PC-3 (cell line): Measurements from ENCODE around the gene ATN1. TPM values are rescaled to one million over a fixed set of nuclear protein-coding genes. Genes with fewer than 3 reads are reported as not detected.

Experiments used
- ATAC-seq: fragments of 200-7000 bp; cut with Tn5 transposase; 2 replicates; pipeline ENCODE4 v1.9.1; 2020; ENCODE audit warnings: mild to moderate bottlenecking, moderate library complexity
- BruUV-seq: library from RNA; stranded (reverse); fragments of 400-500 nt; replicated peaks from 2 replicates; lab custom pipeline; 2021; lab: Mats Ljungman, UMichigan
- CTCF ChIA-PET: fragments of 300-600 bp; sonication (Branson Sonifier 250); formaldehyde crosslinking; loops from one replicate; lab custom pipeline; 2022; ENCODE audit warnings: antibody characterized with exemption; lab: Charles Lee
- POLR2A ChIA-PET: fragments of 300-600 bp; sonication (Branson Sonifier 250); formaldehyde crosslinking; loops from one replicate; lab custom pipeline; 2022; ENCODE audit warnings: antibody characterized with exemption; ENCODE audit not compliant: unreplicated experiment; lab: Charles Lee
- DNase-seq: peaks from one replicate; pipeline ENCODE4 v3.0.0-alpha.2; 2015
- H2AFZ ChIP-seq: fragments of 300-600 bp; sonication (generic); 2 replicates; pipeline ENCODE4 v1.6.0; 2016; ENCODE audit warnings: antibody characterized with exemption, low read length
- H3F3A ChIP-seq: fragments of 300-600 bp; sonication (generic); one replicate; pipeline ENCODE4 v1.6.0; 2017; ENCODE audit warnings: antibody characterized with exemption, low read length, control low read depth, mild to moderate bottlenecking; ENCODE audit not compliant: unreplicated experiment
- H3K27ac ChIP-seq: fragments of 300-600 bp; sonication (generic); 2 replicates; pipeline ENCODE4 v1.5.1; 2016; ENCODE audit warnings: mild to moderate bottlenecking, low read length
- H3K27me3 ChIP-seq: fragments of 300-600 bp; sonication (generic); 2 replicates; pipeline ENCODE4 v1.6.1; 2016; ENCODE audit warnings: low read length, mixed read lengths
- H3K36me3 ChIP-seq: fragments of 300-600 bp; sonication (generic); 2 replicates; pipeline ENCODE4 v1.6.1; 2016; ENCODE audit warnings: low read depth, mixed run types, low read length, mixed read lengths
- H3K4me1 ChIP-seq: fragments of 300-600 bp; sonication (generic); 2 replicates; pipeline ENCODE4 v1.5.1; 2016; ENCODE audit warnings: low read length; ENCODE audit not compliant: insufficient read depth
- H3K4me2 ChIP-seq: fragments of 300-600 bp; sonication (generic); 2 replicates; pipeline ENCODE4 v1.6.0; 2016; ENCODE audit warnings: low read length
- H3K4me3 ChIP-seq: fragments of 300-600 bp; sonication (generic); 2 replicates; pipeline ENCODE4 v1.5.1; 2016; ENCODE audit warnings: mild to moderate bottlenecking, low read length, mixed read lengths
- H3K79me2 ChIP-seq: fragments of 300-600 bp; sonication (generic); 2 replicates; pipeline ENCODE4 v1.6.1; 2017; ENCODE audit warnings: low read length, mixed read lengths
- H3K9ac ChIP-seq: fragments of 300-600 bp; sonication (generic); 2 replicates; pipeline ENCODE4 v1.6.0; 2016; ENCODE audit warnings: mild to moderate bottlenecking, low read length
- H3K9me2 ChIP-seq: fragments of 300-600 bp; sonication (generic); replicated peaks from 2 replicates; pipeline ENCODE4 v1.6.1; 2016; ENCODE audit warnings: mixed run types, low read length, mixed read lengths
- H3K9me3 ChIP-seq: fragments of 300-600 bp; sonication (generic); 2 replicates; pipeline ENCODE4 v1.6.1; 2016; ENCODE audit warnings: low read length, mixed read lengths
- H4K20me1 ChIP-seq: fragments of 300-600 bp; sonication (generic); 2 replicates; pipeline ENCODE4 v1.6.1; 2016; ENCODE audit warnings: low read length, mixed read lengths
- CTCF ChIP-seq: fragments of 300-600 bp; sonication (generic); conservative IDR thresholded peaks from 2 replicates; pipeline ENCODE4 v1.5.1; 2017; ENCODE audit warnings: antibody characterized with exemption, low read depth, mild to moderate bottlenecking, low read length
- EZH2 ChIP-seq: fragments of 300-600 bp; sonication (generic); IDR thresholded peaks from one replicate; pipeline ENCODE4 v1.6.1; 2017; ENCODE audit warnings: antibody characterized with exemption, mild to moderate bottlenecking, low read length; ENCODE audit not compliant: unreplicated experiment
- EZH2phosphoT487 ChIP-seq: fragments of 300-600 bp; sonication (generic); IDR thresholded peaks from 2 replicates; pipeline ENCODE4 v1.6.1; 2018; ENCODE audit warnings: mild to moderate bottlenecking, antibody characterized with exemption, low read length, borderline replicate concordance
- intact Hi-C: fragments of 100-400 bp; cut with micrococcal nuclease; formaldehyde crosslinking; loops from 2 replicates; pipeline ENCODE4 v1.9.0; 2023
- total RNA-seq: library from RNA; depleted of rRNA; stranded (reverse); fragments of >200 nt; gene quantifications from 2 replicates; pipeline ENCODE4 v1.2.3, GENCODE V29; 2014

Gene ATN1
- total RNA-seq, 1 experiment from 2014 or later, result 11.6 TPM

- ATAC-seq, result no peak
- POLR2A ChIA-PET, result no interaction called here
- CTCF ChIA-PET, result no interaction called here
- Histone ChIP-seq H3K36me3 (no peaks in the 10 kb centered on the region), H3K79me2 (no peaks in the 10 kb centered on the region), H3F3A (no peaks in the 10 kb centered on the region), H3K27me3 (no peaks in the 10 kb centered on the region), H3K4me3 (no peak within 1 kb of the TSS), H3K9ac (no peak within 1 kb of the TSS), H3K4me1 (peaks cover 5% of the 10 kb centered on the region), H3K9me2 (no peaks in the 10 kb centered on the region), H2AFZ (no peak within 1 kb of the TSS), H3K4me2 (no peak within 1 kb of the TSS), H4K20me1 (no peaks in the 10 kb centered on the region), H3K9me3 (no peaks in the 10 kb centered on the region), H3K27ac (no peak within 1 kb of the TSS)
- BruUV-seq, result no TSS peak
- DNase-seq, result no peak
- TF ChIP-seq CTCF, result no peak
- TF ChIP-seq EZH2, result no peak
- TF ChIP-seq EZH2phosphoT487, result no peak
- intact Hi-C loops, result no loop called here
Observed at GRCh38 chr12:6950811-6951540, 23.2 kb downstream of the ATN1 start, which contains the start of gene PTPN6. TSS of gene PTPN6 (plus strand) at chr12:6951356. CDS start at chr12:6951513, 157 bp downstream.

DNA sequence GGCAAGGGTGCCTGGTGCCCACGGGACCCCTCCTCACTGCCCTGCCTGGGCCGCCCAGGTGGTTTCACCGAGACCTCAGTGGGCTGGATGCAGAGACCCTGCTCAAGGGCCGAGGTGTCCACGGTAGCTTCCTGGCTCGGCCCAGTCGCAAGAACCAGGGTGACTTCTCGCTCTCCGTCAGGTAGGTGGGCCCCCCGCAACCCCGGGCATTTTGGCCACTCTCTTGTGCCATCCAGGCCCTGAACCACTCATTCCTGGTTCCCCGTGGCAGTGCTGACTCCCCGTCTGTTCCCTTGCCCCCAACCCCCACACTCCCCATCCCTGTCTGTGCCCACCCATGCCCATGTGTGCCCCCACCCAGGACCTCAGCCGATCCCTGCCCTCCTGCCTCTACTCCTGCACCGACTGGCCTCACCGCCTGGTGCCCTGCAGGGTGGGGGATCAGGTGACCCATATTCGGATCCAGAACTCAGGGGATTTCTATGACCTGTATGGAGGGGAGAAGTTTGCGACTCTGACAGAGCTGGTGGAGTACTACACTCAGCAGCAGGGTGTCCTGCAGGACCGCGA lies 23.9 kb downstream of the ATN1 start:
- TF ChIP-seq EZH2phosphoT487 (no peak), CTCF (no peak), EZH2 (no peak)
- intact Hi-C loops, result no loop called here
- H3K27ac ChIP-seq, result no peak overlapping the region
- H3K4me1 ChIP-seq, result 0 out of 2 replicates have a peak, but pooled peaks cover 3% of the 10 kb centered on the region
- no peak overlapping the region for H3K9ac ChIP-seq
- H3K27me3 ChIP-seq, result no peaks in the 10 kb centered on the region
- H3K4me3 ChIP-seq, result no peak overlapping the region
- BruUV-seq, result no TSS peak
- CTCF ChIA-PET, result no interaction called here
- no peak for DNase-seq
- ATAC-seq, result no peak
- H2AFZ ChIP-seq, result no peak overlapping the region
- H3K36me3 ChIP-seq, result no peaks in the 10 kb centered on the region
- no peaks in the 10 kb centered on the region for H3K9me3 ChIP-seq
- H3K79me2 ChIP-seq, result no peaks in the 10 kb centered on the region
- H3K9me2 ChIP-seq, result no peaks in the 10 kb centered on the region
- no peaks in the 10 kb centered on the region for H4K20me1 ChIP-seq
- H3K4me2 ChIP-seq, result no peak overlapping the region
- H3F3A ChIP-seq, result no peaks in the 10 kb centered on the region
- POLR2A ChIA-PET, result no interaction called here
